ENCODE results near the gene DLG2. TPM values are rescaled to one million over a fixed set of nuclear protein-coding genes. Genes with fewer than 3 reads are reported as not detected.

The DLG2 gene
- total and polyA plus RNA-seq, 9 of the 15 experiments (the other 6 are each of a cell fraction or from before 2014, with no cell fraction given): 0.52 to 1.6 (median 0.95) TPM

DNA sequence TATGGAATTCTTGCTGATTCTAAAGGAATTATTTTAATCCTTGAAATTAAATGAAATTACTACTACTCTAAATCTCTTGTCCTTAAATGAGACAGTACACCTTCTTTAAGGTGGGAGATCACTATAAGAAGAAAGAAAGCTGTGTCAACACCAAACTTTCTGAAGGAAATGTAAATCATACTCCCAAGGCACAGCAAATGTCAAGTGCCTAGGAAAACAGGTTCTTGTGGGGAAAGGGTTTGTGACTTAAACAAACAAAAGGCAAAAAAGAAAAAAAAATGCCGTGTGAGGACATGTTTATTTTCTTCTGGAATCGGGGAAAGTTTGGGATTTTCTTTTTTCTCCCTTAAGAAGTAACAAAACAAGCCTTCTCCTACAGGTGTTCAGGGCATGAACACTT is 745.1 kb downstream of the DLG2 start:
- CTCF ChIA-PET (ENCODE audit: low intra/inter-chr PET ratio): no interaction called here
- H3K36me3 ChIP-seq (ENCODE audit: control insufficient read depth, insufficient read depth, low read length): no peaks in the 10 kb centered on the region
- BruUV-seq (replicated peaks): no TSS peak
- no peaks in the 10 kb centered on the region for H4K20me1 ChIP-seq (replicated peaks; ENCODE audit: control insufficient read depth, insufficient read depth, low read length)
- no peaks in the 10 kb centered on the region; the same call in 1 of the 2 replicates for H3K9me3 ChIP-seq (replicated peaks; ENCODE audit: control insufficient read depth, insufficient read depth, low read depth, low read length)
- H3K27me3 ChIP-seq (ENCODE audit: control insufficient read depth in 2 of 2, insufficient read depth in 2 of 2, low read length in 2 of 2): no peaks in the 10 kb centered on the region
- ATAC-seq: no peak
- intact Hi-C loops (cut with micrococcal nuclease) (no loop called here), in situ Hi-C loops (cut with MboI) (no loop called here)
- POLR2A ChIA-PET: no interaction called here
- DNase-seq (ENCODE audit: extremely low read depth in 1 of 4, low spot score in 3 of 4): no peak
- no peaks in the 10 kb centered on the region for H3K4me1 ChIP-seq (replicated peaks in 1 of 2; ENCODE audit: control insufficient read depth in 2 of 2, insufficient read depth in 2 of 2, low read length in 2 of 2)
- no peak for FAIRE-seq
- no peak overlapping the region for H3K27ac ChIP-seq (ENCODE audit: extremely low read depth, low read depth, low read length)
- H3K4me2 ChIP-seq (ENCODE audit: insufficient read depth, low read length): no peak overlapping the region
- TF ChIP-seq YY1 (IDR thresholded peaks at IDR 0.05; ENCODE audit: borderline replicate concordance in 1 of 3, control insufficient read depth in 1 of 3, extremely low read depth in 1 of 3, insufficient read depth in 3 of 3, insufficient read length in 1 of 3, insufficient replicate concordance in 2 of 3, low read depth in 1 of 3, low read length in 2 of 3): no peak
- no peak for TF ChIP-seq HIVEP1 (CRISPR knock-in tag; IDR thresholded peaks at IDR 0.05)
- TF ChIP-seq NELFE (IDR thresholded peaks at IDR 0.05; ENCODE audit: insufficient read depth, insufficient read length): no peak
- TF ChIP-seq ZNF584 (CRISPR knock-in tag; IDR thresholded peaks at IDR 0.05; ENCODE audit: low read depth): no peak
- no peak for TF ChIP-seq BDP1 (IDR thresholded peaks at IDR 0.05; ENCODE audit: insufficient read depth, insufficient read length)
- TF ChIP-seq NEUROD1 (IDR thresholded peaks at IDR 0.05; ENCODE audit: borderline replicate concordance, low read depth, low read length, partially characterized antibody): no peak
- TF ChIP-seq MAX (CRISPR knock-in tag; IDR thresholded peaks at IDR 0.05): no peak
- no peak for TF ChIP-seq CBFA2T3 (IDR thresholded peaks at IDR 0.05)
- TF ChIP-seq LARP7 (IDR thresholded peaks at IDR 0.05): no peak
- no peak for TF ChIP-seq SMAD4 (CRISPR knock-in tag; conservative IDR thresholded peaks at IDR 0.05)
- no peak for TF ChIP-seq TCF7L2 (IDR thresholded peaks at IDR 0.05; ENCODE audit: low read depth, low read length)
- no peak for TF ChIP-seq ZNF175 (CRISPR knock-in tag; IDR thresholded peaks at IDR 0.05; ENCODE audit: low read depth)
- no peak for TF ChIP-seq ERF (CRISPR knock-in tag; IDR thresholded peaks at IDR 0.05)
- TF ChIP-seq, protein P1, sequence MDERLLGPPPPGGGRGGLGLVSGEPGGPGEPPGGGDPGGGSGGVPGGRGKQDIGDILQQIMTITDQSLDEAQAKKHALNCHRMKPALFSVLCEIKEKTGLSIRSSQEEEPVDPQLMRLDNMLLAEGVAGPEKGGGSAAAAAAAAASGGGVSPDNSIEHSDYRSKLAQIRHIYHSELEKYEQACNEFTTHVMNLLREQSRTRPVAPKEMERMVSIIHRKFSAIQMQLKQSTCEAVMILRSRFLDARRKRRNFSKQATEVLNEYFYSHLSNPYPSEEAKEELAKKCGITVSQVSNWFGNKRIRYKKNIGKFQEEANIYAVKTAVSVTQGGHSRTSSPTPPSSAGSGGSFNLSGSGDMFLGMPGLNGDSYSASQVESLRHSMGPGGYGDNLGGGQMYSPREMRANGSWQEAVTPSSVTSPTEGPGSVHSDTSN (CRISPR knock-in tag; IDR thresholded peaks at IDR 0.05; ENCODE audit: low read depth): no peak
- TF ChIP-seq, protein P1 (tag; conservative IDR thresholded peaks at IDR 0.05; ENCODE audit: low read depth): no peak
- H3K4me3 ChIP-seq: no peak overlapping the region
- no peaks in the 10 kb centered on the region for H3K79me2 ChIP-seq (ENCODE audit: control insufficient read depth, insufficient read depth, low read length)
- WGBS (ENCODE audit: insufficient coverage, low coverage, missing lambda C conversion rate): 0% methylated on average over 2 of the region's 2 CpGs
- H2AFZ ChIP-seq (ENCODE audit: low read depth, low read length): no peak overlapping the region
- H3K9me1 ChIP-seq (ENCODE audit: control insufficient read depth, insufficient read depth, low read length): no peaks in the 10 kb centered on the region
- H3K9ac ChIP-seq (ENCODE audit: insufficient read depth in 1 of 2, low read depth in 2 of 2, low read length in 2 of 2): no peak overlapping the region

Measured in K562 (cell line).